ENCODE data around the gene ANKRD63. TPM values are rescaled to one million over a fixed set of nuclear protein-coding genes. Genes with fewer than 3 reads are reported as not detected.

ANKRD63 gene
- polyA plus RNA-seq, 1 experiment = not detected

DNA sequence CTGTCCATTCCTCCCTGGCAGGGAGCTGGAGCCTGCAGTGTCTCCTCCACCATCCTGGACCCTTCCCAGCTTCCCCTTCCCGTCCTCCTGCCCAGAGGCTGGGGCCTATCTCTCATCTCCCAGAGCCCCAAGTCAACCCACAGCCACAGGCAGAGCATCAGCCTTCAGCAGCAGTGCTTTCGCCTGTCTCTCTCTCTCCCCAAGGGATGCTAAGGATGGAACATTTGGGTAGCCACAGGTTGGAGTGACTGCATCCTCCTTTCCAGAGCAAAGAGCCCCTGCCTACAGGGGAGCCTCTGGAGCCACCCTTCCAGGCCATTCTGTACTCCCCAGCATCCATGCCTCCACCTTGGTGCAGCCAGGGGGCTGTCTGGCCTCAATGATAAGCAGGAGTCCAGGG, 20.7 kb upstream of the ANKRD63 start:
- CTCF ChIA-PET = interaction anchor here (0.6 to 3.6 kb wide), 6 partner anchors 7 to 31 kb away, joined by 3 to 14 read pairs (median 8); no protein-coding TSS in a partner anchor
- TF ChIP-seq, protein P1, sequence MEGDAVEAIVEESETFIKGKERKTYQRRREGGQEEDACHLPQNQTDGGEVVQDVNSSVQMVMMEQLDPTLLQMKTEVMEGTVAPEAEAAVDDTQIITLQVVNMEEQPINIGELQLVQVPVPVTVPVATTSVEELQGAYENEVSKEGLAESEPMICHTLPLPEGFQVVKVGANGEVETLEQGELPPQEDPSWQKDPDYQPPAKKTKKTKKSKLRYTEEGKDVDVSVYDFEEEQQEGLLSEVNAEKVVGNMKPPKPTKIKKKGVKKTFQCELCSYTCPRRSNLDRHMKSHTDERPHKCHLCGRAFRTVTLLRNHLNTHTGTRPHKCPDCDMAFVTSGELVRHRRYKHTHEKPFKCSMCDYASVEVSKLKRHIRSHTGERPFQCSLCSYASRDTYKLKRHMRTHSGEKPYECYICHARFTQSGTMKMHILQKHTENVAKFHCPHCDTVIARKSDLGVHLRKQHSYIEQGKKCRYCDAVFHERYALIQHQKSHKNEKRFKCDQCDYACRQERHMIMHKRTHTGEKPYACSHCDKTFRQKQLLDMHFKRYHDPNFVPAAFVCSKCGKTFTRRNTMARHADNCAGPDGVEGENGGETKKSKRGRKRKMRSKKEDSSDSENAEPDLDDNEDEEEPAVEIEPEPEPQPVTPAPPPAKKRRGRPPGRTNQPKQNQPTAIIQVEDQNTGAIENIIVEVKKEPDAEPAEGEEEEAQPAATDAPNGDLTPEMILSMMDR (IDR thresholded peaks at IDR 0.05; ENCODE audit: insufficient read depth, low read depth, low read length) = no peak
- H3K36me3 ChIP-seq (ENCODE audit: control insufficient read depth, insufficient read depth, low read length) = no peaks in the 10 kb centered on the region
- no peak overlapping the region for H3K4me3 ChIP-seq (ENCODE audit: low read depth, low read length)
- H3K27me3 ChIP-seq (ENCODE audit: control insufficient read depth, insufficient read depth, low read length) = peaks cover 24% of the 10 kb centered on the region
- POLR2A ChIA-PET = no interaction called here
- DNase-seq (ENCODE audit: low read depth) = no peak

DNA sequence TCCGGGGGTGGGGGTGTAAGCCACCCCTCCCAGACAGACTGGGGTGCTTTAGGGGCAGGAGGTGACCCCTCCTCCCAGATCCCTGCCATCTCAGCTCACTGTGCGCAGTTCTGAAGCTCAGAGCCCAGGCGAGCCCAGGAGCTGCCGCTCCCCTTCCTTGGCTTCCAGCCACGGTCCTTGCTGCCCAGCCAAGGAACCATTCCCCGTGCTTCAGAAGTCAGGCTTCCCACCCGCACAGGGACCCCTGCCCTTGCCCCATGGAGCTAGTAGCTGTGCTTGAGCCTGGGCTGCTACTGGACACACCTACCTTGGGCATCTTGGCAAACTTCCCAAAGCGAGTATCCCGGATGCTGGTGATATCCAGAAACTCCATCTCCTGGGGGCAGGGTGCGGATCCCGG, 20.1 kb upstream of the ANKRD63 start:
- no peak for DNase-seq (ENCODE audit: low read depth)
- no peak overlapping the region for H3K4me3 ChIP-seq (ENCODE audit: low read depth, low read length)
- no peaks in the 10 kb centered on the region for H3K36me3 ChIP-seq (ENCODE audit: control insufficient read depth, insufficient read depth, low read length)
- ChIA-PET POLR2A (no interaction called here), CTCF (interaction anchor here (0.6 to 3.6 kb wide), 7 partner anchors 8 to 30 kb away, joined by 3 to 14 read pairs (median 6); no protein-coding TSS in a partner anchor)
- TF ChIP-seq, protein P1 (IDR thresholded peaks at IDR 0.05; ENCODE audit: insufficient read depth, low read depth, low read length) = no peak
- peaks cover 24% of the 10 kb centered on the region for H3K27me3 ChIP-seq (ENCODE audit: control insufficient read depth, insufficient read depth, low read length)

DNA sequence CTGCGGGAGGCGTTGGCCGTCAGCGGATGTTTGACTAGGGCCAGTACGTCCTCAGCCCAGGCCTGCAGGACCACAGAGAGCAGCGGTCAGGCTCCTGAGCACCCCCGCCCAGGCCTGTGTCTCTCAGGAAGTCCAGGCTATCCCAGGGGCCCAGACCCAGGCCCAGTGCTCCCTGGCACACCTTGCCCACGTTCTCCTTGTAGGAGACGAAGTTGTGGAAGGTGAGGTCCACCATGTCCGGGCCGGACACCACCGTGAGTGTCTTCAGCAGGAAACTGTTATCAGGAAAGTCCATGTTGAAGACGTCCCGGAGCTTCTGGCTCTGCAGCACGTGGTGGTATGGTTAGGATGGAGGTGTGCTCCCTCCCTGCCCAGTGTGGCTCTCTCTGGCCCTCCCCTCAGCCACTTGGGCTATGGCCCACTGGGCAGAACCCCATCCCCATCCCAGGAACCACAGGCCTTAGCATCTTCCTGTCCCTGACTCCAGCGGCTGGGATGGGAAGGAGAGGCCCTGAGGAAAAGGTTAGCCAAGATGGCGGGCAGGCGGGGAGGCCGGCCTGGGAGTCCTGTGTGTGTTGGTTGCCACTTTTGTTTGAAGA, 19.5 kb upstream of the ANKRD63 start:
- TF ChIP-seq, protein P1 (IDR thresholded peaks at IDR 0.05; ENCODE audit: insufficient read depth, low read depth, low read length) = no peak
- CTCF ChIA-PET = interaction anchor here (0.6 to 3.6 kb wide), 6 partner anchors 8 to 23 kb away, joined by 3 to 14 read pairs (median 8); no protein-coding TSS in a partner anchor
- POLR2A ChIA-PET = no interaction called here
- Histone ChIP-seq H3K4me3 (ENCODE audit: low read depth, low read length) (no peak overlapping the region), H3K27me3 (ENCODE audit: control insufficient read depth, insufficient read depth, low read length) (peaks cover 24% of the 10 kb centered on the region), H3K36me3 (ENCODE audit: control insufficient read depth, insufficient read depth, low read length) (no peaks in the 10 kb centered on the region)
- no peak for DNase-seq (ENCODE audit: low read depth)

DNA sequence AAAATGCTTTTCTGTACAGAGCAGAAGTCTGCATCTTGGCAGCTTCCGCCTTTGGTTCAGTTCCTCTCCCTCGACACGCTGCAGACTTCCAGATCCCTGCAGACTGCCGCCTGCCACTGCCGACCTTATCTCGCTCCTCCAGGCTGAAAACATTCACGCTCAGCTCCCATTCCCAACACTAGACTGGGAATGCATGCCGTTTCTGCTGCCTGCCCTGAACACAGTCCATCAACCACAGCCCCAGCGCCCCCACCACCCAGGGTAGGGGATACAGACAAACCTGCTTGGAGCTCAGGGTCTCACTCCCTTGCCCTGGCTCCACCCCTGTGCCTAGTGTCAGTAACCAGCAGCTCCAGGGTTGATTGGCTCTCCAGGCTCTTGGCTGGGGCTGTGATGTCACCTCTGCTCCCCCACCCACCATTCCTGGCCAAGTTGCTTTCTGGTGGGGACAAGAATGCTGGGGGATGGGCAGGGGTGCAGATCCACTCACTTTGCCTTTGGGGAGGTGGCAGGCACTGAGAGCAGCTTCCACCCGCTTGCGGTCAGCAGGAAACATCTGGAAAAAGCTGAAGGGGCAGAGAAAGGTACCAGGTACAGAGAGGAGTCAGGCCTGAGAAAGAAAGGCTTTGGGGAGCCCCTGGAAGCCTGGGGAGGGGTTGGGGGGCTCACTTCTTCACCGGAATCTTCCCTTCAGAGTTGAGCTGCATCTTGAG, 18.8 kb upstream of the ANKRD63 start:
- Histone ChIP-seq H3K27me3 (ENCODE audit: control insufficient read depth, insufficient read depth, low read length) (peaks cover 21% of the 10 kb centered on the region), H3K36me3 (ENCODE audit: control insufficient read depth, insufficient read depth, low read length) (no peaks in the 10 kb centered on the region), H3K4me3 (ENCODE audit: low read depth, low read length) (no peak overlapping the region)
- ChIA-PET POLR2A (no interaction called here), CTCF (interaction anchor here (0.6 to 3.2 kb wide), 6 partner anchors 9 to 84 kb away, joined by 3 to 14 read pairs (median 4); no protein-coding TSS in a partner anchor)
- TF ChIP-seq, protein P1 (IDR thresholded peaks at IDR 0.05; ENCODE audit: insufficient read depth, low read depth, low read length) = no peak
- no peak for DNase-seq (ENCODE audit: low read depth)

DNA sequence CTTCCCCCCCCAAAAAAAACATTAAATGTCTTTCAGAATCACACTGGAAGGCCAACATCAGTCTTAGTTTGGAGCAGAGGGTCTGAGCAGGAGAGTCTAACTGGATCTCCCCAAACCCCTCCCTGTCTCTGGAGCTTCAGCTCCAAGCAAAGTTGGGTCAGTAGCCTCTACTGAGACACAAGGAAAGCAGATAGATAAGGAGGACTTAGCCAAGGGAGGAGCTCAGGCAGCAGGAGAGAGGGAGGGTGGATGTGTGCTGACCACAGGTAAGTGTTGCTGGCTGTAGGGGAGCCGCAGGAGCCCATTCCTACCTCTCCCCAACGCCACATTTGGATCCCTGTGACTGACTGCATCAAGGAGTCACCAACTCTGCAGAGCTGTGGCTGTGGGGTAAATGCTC, 17.9 kb upstream of the ANKRD63 start:
- TF ChIP-seq, protein P1 (IDR thresholded peaks at IDR 0.05; ENCODE audit: insufficient read depth, low read depth, low read length) = no peak
- H3K4me3 ChIP-seq (ENCODE audit: low read depth, low read length) = no peak overlapping the region
- H3K27me3 ChIP-seq (ENCODE audit: control insufficient read depth, insufficient read depth, low read length) = peaks cover 23% of the 10 kb centered on the region
- DNase-seq (ENCODE audit: low read depth) = no peak
- POLR2A ChIA-PET = no interaction called here
- no peaks in the 10 kb centered on the region for H3K36me3 ChIP-seq (ENCODE audit: control insufficient read depth, insufficient read depth, low read length)
- CTCF ChIA-PET = interaction anchor here (1.0 to 3.2 kb wide), 3 partner anchors 10 to 84 kb away, joined by 3 to 14 read pairs (median 3); no protein-coding TSS in a partner anchor
